Measurements from ENCODE around the gene SRD5A3.
A peak's percentile ranks its signal among the peaks of the same experiment; 100 is the strongest.

SRD5A3 gene

DNA sequence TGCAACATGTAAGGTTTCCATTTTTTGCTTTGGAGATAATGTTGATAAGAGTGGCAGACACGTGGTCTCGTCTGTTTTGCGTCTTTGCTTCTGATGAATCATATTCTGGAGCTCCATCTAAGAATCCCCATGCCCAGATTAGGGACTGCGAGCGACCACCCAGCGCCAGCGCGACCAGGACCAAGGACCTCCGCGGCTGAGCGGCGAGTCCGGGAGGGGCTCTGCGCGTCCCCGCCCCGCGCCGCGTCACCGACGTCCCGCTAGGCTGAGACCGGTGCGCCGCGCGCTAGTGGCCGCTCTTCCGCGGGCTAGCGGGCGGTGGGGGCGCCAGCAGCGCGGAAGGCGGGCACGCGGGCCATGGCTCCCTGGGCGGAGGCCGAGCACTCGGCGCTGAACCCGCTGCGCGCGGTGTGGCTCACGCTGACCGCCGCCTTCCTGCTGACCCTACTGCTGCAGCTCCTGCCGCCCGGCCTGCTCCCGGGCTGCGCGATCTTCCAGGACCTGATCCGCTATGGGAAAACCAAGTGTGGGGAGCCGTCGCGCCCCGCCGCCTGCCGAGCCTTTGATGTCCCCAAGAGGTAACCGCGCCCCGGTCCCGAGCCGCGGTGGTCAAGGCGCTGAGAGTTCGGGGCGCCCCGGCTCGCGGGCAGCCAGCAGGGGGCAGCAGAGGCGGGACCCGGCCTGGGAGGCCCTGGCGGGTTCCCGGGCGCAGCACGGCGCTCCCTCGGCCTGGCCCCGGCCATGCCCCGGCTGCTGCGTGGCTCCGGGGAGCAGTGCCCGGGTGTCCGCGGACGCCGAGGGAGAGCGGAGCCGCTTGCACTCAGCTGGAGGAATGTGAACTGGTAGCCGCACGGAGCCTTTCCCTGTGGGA lies at the start of gene SRD5A3:
TSS of gene SRD5A3 (plus strand) at position 263 of the 871 bp plus-strand sequence. CDS start at position 358, 95 bp downstream.
- TF ChIP-seq TAF1 (IDR thresholded peaks at IDR 0.05; ENCODE audit: low read depth) = no peak
- TF ChIP-seq, protein P1, sequence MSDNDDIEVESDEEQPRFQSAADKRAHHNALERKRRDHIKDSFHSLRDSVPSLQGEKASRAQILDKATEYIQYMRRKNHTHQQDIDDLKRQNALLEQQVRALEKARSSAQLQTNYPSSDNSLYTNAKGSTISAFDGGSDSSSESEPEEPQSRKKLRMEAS (IDR thresholded peaks at IDR 0.05) = peak; percentile 84
- TF ChIP-seq ZBTB7A (IDR thresholded peaks at IDR 0.05; ENCODE audit: low read depth) = 0 out of 2 replicates have a peak, but pooled peaks have one; percentile 64
- peak; percentile 50; the same call in 1 of the 2 replicates for TF ChIP-seq RAD21 (IDR thresholded peaks at IDR 0.05; ENCODE audit: low read depth)
- TF ChIP-seq, protein P2, sequence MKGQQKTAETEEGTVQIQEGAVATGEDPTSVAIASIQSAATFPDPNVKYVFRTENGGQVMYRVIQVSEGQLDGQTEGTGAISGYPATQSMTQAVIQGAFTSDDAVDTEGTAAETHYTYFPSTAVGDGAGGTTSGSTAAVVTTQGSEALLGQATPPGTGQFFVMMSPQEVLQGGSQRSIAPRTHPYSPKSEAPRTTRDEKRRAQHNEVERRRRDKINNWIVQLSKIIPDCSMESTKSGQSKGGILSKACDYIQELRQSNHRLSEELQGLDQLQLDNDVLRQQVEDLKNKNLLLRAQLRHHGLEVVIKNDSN (IDR thresholded peaks at IDR 0.05) = no peak
- peak; percentile 68; the same call in 1 of the 2 replicates for TF ChIP-seq YY1 (IDR thresholded peaks at IDR 0.05; ENCODE audit: low read depth)

DNA sequence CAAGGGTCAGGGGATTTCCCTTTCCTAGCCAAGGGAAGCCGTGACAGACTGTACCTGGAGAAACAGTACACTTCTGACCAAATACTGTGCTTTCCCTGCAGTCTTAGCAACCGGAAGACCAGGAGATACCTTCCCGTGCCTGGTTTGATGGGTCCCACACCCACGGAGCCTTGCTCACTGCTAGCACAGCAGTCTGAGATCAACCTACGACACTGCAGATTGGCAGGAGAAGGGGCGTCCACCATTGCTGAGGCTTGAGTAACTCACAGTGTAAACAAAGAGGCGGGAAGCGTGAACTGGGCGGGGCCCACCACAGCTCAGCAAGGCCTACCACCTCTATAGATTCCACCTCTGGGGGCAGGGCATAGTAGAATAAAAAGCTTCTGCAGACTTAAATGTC lies 48.7 kb upstream of the SRD5A3 start:
- TF ChIP-seq ZBTB7A (IDR thresholded peaks at IDR 0.05; ENCODE audit: low read depth) = no peak
- no peak for TF ChIP-seq YY1 (IDR thresholded peaks at IDR 0.05; ENCODE audit: low read depth)
- no peak for TF ChIP-seq TCF12 (IDR thresholded peaks at IDR 0.05; ENCODE audit: low read depth)
- TF ChIP-seq FOXM1 (IDR thresholded peaks at IDR 0.05; ENCODE audit: borderline replicate concordance, low read depth) = no peak
- TF ChIP-seq, protein P2 (IDR thresholded peaks at IDR 0.05) = no peak
- TF ChIP-seq CEBPB (IDR thresholded peaks at IDR 0.05) = no peak
- no peak for TF ChIP-seq RAD21 (IDR thresholded peaks at IDR 0.05; ENCODE audit: low read depth)
- no peak for TF ChIP-seq TAF1 (IDR thresholded peaks at IDR 0.05; ENCODE audit: low read depth)
- TF ChIP-seq, protein P3, sequence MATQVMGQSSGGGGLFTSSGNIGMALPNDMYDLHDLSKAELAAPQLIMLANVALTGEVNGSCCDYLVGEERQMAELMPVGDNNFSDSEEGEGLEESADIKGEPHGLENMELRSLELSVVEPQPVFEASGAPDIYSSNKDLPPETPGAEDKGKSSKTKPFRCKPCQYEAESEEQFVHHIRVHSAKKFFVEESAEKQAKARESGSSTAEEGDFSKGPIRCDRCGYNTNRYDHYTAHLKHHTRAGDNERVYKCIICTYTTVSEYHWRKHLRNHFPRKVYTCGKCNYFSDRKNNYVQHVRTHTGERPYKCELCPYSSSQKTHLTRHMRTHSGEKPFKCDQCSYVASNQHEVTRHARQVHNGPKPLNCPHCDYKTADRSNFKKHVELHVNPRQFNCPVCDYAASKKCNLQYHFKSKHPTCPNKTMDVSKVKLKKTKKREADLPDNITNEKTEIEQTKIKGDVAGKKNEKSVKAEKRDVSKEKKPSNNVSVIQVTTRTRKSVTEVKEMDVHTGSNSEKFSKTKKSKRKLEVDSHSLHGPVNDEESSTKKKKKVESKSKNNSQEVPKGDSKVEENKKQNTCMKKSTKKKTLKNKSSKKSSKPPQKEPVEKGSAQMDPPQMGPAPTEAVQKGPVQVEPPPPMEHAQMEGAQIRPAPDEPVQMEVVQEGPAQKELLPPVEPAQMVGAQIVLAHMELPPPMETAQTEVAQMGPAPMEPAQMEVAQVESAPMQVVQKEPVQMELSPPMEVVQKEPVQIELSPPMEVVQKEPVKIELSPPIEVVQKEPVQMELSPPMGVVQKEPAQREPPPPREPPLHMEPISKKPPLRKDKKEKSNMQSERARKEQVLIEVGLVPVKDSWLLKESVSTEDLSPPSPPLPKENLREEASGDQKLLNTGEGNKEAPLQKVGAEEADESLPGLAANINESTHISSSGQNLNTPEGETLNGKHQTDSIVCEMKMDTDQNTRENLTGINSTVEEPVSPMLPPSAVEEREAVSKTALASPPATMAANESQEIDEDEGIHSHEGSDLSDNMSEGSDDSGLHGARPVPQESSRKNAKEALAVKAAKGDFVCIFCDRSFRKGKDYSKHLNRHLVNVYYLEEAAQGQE (IDR thresholded peaks at IDR 0.05; ENCODE audit: low read depth) = no peak

DNA sequence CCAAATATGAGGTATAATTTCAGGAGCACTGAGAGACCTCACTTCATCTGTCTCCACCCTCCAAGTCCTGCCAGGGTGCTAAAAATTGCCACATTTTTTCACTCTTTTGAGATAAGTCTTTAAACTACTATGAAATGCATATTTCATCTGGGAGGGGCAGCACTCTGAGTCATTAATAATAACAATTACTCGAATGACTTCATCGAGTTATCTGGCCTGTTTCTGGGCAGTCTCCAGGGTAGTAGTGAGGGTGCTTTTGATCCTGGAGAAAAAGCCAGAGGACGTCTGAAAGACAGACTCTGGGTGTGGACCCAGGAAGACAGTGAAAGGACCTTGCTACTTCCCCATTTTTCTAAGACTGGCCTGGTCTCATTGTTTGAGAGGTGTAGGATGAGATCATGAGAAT lies 42.3 kb upstream of the SRD5A3 start:
- TF ChIP-seq TEAD4 (IDR thresholded peaks at IDR 0.05) = 0 out of 2 replicates have a peak, but pooled peaks have one; percentile 9
- TF ChIP-seq TCF12 (IDR thresholded peaks at IDR 0.05; ENCODE audit: low read depth) = peak; percentile 24; the same call in 1 of the 2 replicates
- no peak for TF ChIP-seq CREB1 (IDR thresholded peaks at IDR 0.05; ENCODE audit: low read depth)

DNA sequence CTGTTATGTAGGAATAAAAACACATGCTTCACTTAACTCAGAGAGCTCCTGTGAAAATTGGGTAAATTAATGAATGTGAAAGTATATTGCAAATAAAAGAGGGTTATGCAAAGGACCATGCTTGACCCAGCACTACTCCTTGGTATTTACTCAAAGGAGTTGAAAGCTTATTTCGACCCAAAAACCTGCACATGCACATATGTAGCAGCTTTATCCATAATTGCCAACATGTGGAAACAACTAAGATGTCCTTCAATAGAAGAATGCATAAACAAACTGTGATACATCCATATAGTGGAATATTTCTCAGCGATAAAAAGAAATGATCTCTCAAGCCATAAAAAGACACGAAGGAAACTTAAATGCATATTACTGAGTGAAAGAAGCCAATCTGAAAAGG lies 41.7 kb upstream of the SRD5A3 start:
- no peak for TF ChIP-seq NFIC (IDR thresholded peaks at IDR 0.05)
- TF ChIP-seq TAF1 (IDR thresholded peaks at IDR 0.05; ENCODE audit: low read depth) = no peak
- TF ChIP-seq CREB1 (IDR thresholded peaks at IDR 0.05; ENCODE audit: low read depth) = no peak
- no peak for TF ChIP-seq CEBPB (IDR thresholded peaks at IDR 0.05)
- no peak for TF ChIP-seq FOXM1 (IDR thresholded peaks at IDR 0.05; ENCODE audit: borderline replicate concordance, low read depth)
- TF ChIP-seq TCF12 (IDR thresholded peaks at IDR 0.05; ENCODE audit: low read depth) = no peak
- TF ChIP-seq, protein P1 (IDR thresholded peaks at IDR 0.05) = no peak
- TF ChIP-seq RAD21 (IDR thresholded peaks at IDR 0.05; ENCODE audit: low read depth) = no peak
- TF ChIP-seq, protein P3 (IDR thresholded peaks at IDR 0.05; ENCODE audit: low read depth) = no peak
- no peak for TF ChIP-seq YY1 (IDR thresholded peaks at IDR 0.05; ENCODE audit: low read depth)
- no peak for TF ChIP-seq TEAD4 (IDR thresholded peaks at IDR 0.05)

DNA sequence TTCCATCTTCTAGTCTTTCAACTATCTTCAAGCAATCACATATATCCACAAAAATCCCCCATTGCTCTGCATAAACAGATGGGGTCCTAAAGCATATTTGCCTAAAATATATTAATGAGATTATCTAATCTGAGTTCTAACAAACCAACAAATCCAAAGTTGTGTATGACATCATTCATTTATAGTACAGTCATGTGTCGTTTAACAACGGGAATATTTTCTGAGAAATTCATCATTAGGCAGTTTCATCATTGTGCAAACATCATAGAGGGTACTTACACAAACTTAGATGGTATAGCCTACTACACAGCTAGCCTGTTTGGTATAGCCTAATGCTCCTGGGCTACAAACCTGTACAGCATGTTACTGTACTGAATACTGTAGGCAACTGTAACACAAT lies 38.0 kb upstream of the SRD5A3 start:
- TF ChIP-seq FOXM1 (IDR thresholded peaks at IDR 0.05; ENCODE audit: borderline replicate concordance, low read depth) (no peak), ZBTB7A (IDR thresholded peaks at IDR 0.05; ENCODE audit: low read depth) (no peak), YY1 (IDR thresholded peaks at IDR 0.05; ENCODE audit: low read depth) (no peak), RAD21 (IDR thresholded peaks at IDR 0.05; ENCODE audit: low read depth) (no peak)
- TF ChIP-seq, protein P2 (IDR thresholded peaks at IDR 0.05) = no peak
